Calu3 (cell line): Measurements from ENCODE around the gene IER3. TPM values are rescaled to one million over a fixed set of nuclear protein-coding genes. Genes with fewer than 3 reads are reported as not detected.

Source experiments
- BruUV-seq: library from RNA; stranded (reverse); fragments of 400-500 nt; replicated peaks from 2 replicates; lab custom pipeline; 2021; lab: Mats Ljungman, UMichigan
- CTCF ChIA-PET: fragments of 300-600 bp; sonication (Branson Sonifier 250); formaldehyde crosslinking; loops from one replicate; lab custom pipeline; 2022; ENCODE audit warnings: antibody characterized with exemption; lab: Charles Lee
- DNase-seq: peaks from one replicate; pipeline ENCODE4 v3.0.0; 2022
- H3K27ac Mint-ChIP-seq: one replicate; pipeline ENCODE4 v1.8.0; 2022; ENCODE audit warnings: mixed read lengths; ENCODE audit not compliant: unreplicated experiment
- H3K27me3 Mint-ChIP-seq: one replicate; pipeline ENCODE4 v1.8.0; 2022; ENCODE audit warnings: mixed read lengths; ENCODE audit not compliant: unreplicated experiment
- H3K36me3 Mint-ChIP-seq: one replicate; pipeline ENCODE4 v1.8.0; 2022; ENCODE audit warnings: mild to moderate bottlenecking, moderate library complexity, mixed read lengths; ENCODE audit not compliant: insufficient read depth, unreplicated experiment
- H3K4me1 Mint-ChIP-seq: one replicate; pipeline ENCODE4 v1.8.0; 2022; ENCODE audit warnings: mild to moderate bottlenecking, low read depth, mixed read lengths; ENCODE audit not compliant: unreplicated experiment
- H3K4me3 Mint-ChIP-seq: one replicate; pipeline ENCODE4 v1.8.0; 2022; ENCODE audit warnings: mild to moderate bottlenecking, low read depth, moderate library complexity, mixed read lengths; ENCODE audit not compliant: unreplicated experiment
- H3K9me3 Mint-ChIP-seq: one replicate; pipeline ENCODE4 v1.8.0; 2022; ENCODE audit warnings: low read depth, mixed read lengths; ENCODE audit not compliant: unreplicated experiment
- intact Hi-C: fragments of 100-400 bp; cut with micrococcal nuclease; formaldehyde crosslinking; loops from one replicate; pipeline ENCODE4 v1.10.0; 2022; ENCODE audit not compliant: unreplicated experiment
- total RNA-seq: library from RNA; stranded (reverse); gene quantifications from 2 replicates; pipeline ENCODE4 v1.2.3, GENCODE V29; 2022
- TF ChIP-seq, protein P1 (sequence below): fragments of 200-600 bp; IDR thresholded peaks from one replicate; pipeline ENCODE4 v1.8.0; 2022; ENCODE audit warnings: antibody characterized with exemption; ENCODE audit not compliant: unreplicated experiment

The IER3 gene
- total RNA-seq, 1 experiment from 2014 or later: 458 TPM

DNA sequence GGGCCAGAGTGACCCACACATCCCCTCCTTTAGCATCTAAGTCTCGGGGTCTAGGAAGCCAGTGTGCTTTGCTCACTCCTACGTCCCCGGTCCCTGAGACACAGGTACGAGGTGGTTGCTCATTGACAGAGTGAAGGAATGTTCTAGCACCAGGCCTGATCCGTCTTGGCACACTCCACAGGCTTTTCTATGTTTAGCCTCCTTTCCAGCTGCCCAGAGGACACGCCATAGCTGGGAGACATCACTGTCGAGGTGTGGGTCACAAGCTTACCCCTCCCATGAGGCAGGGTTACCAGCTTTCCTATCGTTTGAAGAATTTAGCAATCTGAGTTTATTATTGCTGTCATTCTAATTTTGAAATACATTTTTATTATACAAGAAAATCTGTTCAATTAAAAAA lies 30.4 kb upstream of the IER3 start:
- intact Hi-C loops: no loop called here
- H3K9me3 Mint-ChIP-seq: peaks cover under 1% of the 10 kb centered on the region
- CTCF ChIA-PET: no interaction called here

DNA sequence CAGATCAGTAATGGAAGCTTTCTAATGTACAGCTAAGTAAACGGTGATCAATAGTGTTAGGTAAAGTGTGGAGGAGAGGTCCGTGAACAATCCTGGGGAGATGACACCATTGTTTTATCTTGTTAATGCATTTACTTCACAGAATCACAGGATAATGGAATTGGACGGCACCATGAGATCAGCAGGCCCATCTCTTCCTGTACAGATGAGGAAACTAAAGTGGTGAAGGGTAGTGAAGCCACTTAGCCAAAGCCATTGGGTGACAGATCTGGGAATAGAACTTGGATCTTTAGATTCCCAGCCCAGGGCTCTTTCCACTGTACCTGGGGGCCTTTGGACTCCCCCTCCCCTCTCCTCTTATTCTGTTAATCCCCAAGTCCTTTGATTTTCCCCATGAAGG lies 26.2 kb upstream of the IER3 start:
- no peak for DNase-seq
- Mint-ChIP-seq H3K9me3 (no peaks in the 10 kb centered on the region), H3K27me3 (no peaks in the 10 kb centered on the region), H3K27ac (peak overlapping the region; percentile 93), H3K36me3 (peaks cover 23% of the 10 kb centered on the region), H3K4me1 (peaks cover 62% of the 10 kb centered on the region), H3K4me3 (no peak overlapping the region)
- CTCF ChIA-PET: interaction anchor here (0.5 to 2.4 kb wide), 6 partner anchors 11 to 309 kb away, joined by 5 to 16 read pairs (median 6); no protein-coding TSS in a partner anchor
- BruUV-seq: no TSS peak
- intact Hi-C loops: no loop called here
- TF ChIP-seq, protein P1, sequence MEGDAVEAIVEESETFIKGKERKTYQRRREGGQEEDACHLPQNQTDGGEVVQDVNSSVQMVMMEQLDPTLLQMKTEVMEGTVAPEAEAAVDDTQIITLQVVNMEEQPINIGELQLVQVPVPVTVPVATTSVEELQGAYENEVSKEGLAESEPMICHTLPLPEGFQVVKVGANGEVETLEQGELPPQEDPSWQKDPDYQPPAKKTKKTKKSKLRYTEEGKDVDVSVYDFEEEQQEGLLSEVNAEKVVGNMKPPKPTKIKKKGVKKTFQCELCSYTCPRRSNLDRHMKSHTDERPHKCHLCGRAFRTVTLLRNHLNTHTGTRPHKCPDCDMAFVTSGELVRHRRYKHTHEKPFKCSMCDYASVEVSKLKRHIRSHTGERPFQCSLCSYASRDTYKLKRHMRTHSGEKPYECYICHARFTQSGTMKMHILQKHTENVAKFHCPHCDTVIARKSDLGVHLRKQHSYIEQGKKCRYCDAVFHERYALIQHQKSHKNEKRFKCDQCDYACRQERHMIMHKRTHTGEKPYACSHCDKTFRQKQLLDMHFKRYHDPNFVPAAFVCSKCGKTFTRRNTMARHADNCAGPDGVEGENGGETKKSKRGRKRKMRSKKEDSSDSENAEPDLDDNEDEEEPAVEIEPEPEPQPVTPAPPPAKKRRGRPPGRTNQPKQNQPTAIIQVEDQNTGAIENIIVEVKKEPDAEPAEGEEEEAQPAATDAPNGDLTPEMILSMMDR: no peak

More for the DNA sequence above, 30.4 kb upstream of the IER3 start:
- Mint-ChIP-seq H3K27me3 (no peaks in the 10 kb centered on the region), H3K4me1 (peaks cover 57% of the 10 kb centered on the region), H3K36me3 (peaks cover 18% of the 10 kb centered on the region), H3K27ac (no peak overlapping the region), H3K4me3 (no peak overlapping the region)
- DNase-seq: no peak
- TF ChIP-seq, protein P1: no peak
- BruUV-seq: no TSS peak

DNA sequence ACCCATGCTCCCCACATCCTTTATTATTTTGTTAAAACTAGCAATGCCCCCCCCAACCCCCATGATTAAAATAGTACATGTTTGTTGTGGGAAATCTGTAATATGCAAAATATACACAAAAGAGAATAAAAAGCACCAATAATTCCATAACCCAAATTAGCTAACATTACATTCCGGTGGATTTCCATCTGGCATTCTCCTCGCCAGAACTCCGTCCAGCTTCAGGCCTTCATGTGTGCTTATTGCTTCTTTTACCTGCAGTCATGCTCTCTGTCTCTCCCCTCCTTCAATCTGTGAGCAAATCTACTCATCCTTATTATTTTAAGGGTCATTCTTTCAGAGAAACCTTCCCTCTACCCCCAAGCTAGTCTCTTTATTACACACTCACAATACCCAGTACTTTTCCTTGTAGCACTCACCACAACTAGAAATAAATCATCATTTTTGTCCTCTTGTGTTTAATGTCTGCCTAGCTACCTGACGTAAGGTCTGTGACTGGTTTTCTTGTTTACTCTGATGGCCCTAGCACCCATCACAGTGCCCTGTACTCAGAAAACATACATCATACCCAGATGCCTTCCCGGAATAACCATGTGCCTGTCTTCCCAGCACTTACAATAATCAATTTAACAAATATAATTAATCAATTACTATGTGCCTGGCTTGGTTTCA lies 25.6 kb upstream of the IER3 start:
- H3K4me3 Mint-ChIP-seq: peak overlapping the region; percentile 53
- TF ChIP-seq, protein P1: no peak
- no peak for DNase-seq
- CTCF ChIA-PET: interaction anchor here (0.7 to 2.4 kb wide), 10 partner anchors 11 to 755 kb away, joined by 3 to 16 read pairs (median 10); partner anchors contain the start of gene IER3
- peak overlapping the region; percentile 93 for H3K27ac Mint-ChIP-seq
- no peaks in the 10 kb centered on the region for H3K9me3 Mint-ChIP-seq
- BruUV-seq: TSS peak; percentile 59
- peaks cover 23% of the 10 kb centered on the region for H3K36me3 Mint-ChIP-seq
- H3K4me1 Mint-ChIP-seq: peaks cover 62% of the 10 kb centered on the region
- H3K27me3 Mint-ChIP-seq: no peaks in the 10 kb centered on the region
- intact Hi-C loops: loop anchor here (1.0 kb wide), 1 partner anchor 11 kb away; no protein-coding TSS in a partner anchor

DNA sequence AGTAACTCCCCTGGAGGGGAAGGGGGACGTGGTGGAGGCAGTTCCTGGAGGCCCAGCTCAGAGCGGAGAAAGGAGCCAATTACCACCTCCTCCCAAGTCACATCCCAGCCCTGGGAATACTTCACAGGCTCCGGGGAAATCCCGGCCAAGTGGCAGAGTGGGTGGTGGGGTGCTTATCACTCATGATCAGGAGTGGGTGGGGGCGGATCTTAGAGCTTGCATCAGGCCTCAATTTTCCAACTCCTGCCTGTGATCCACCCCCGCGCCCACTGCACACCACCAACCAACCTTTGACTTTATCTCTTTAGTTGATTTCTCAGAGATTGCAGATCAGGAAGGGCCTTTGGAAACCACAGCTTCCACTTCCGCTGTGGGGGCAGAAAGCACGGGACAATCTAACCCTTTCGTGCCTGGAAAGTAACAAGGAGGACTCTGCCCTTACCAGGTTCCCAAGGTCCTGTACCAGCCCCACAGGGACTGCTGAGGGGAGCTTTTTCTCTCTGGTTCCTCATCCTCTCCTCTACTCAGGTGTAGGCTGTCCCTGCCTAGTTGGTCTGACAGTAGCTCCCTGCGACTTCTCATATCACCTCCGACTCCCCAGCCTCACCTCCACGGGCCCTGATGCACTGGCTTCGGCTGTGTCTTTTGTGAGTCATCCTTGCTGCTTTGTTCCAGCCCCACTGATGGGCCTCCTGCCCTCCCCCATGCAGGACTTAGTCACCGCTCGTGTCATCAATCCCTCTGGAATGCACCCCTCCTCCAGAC lies 24.9 kb upstream of the IER3 start:
- peaks cover 3% of the 10 kb centered on the region for H3K9me3 Mint-ChIP-seq
- CTCF ChIA-PET: interaction anchor here (0.7 to 2.4 kb wide), 15 partner anchors 10 to 756 kb away, joined by 3 to 16 read pairs (median 6); partner anchors contain the start of genes IER3 and VARS2
- H3K36me3 Mint-ChIP-seq: peaks cover 26% of the 10 kb centered on the region
- intact Hi-C loops: loop anchor here (1.0 kb wide), 1 partner anchor 12 kb away; no protein-coding TSS in a partner anchor
- H3K27me3 Mint-ChIP-seq: no peaks in the 10 kb centered on the region
- TF ChIP-seq, protein P1: no peak
- peak overlapping the region; percentile 53 for H3K4me3 Mint-ChIP-seq
- DNase-seq: peak; percentile 93
- TSS peak; percentile 95 for BruUV-seq
- peaks cover 69% of the 10 kb centered on the region for H3K4me1 Mint-ChIP-seq
- peak overlapping the region; percentile 93 for H3K27ac Mint-ChIP-seq
